8988T (cell line): Measurements from ENCODE around the gene PLA1A.

Experiments
- DNase-seq: peaks from one replicate; pipeline ENCODE4 v3.0.0; 2011

The PLA1A gene

GRCh38 chr3:119639494-119640350 is 42.0 kb downstream of the PLA1A start:
- no peak for DNase-seq

GRCh38 chr3:119641416-119641815 is 43.7 kb downstream of the PLA1A start:
- no peak for DNase-seq

DNA sequence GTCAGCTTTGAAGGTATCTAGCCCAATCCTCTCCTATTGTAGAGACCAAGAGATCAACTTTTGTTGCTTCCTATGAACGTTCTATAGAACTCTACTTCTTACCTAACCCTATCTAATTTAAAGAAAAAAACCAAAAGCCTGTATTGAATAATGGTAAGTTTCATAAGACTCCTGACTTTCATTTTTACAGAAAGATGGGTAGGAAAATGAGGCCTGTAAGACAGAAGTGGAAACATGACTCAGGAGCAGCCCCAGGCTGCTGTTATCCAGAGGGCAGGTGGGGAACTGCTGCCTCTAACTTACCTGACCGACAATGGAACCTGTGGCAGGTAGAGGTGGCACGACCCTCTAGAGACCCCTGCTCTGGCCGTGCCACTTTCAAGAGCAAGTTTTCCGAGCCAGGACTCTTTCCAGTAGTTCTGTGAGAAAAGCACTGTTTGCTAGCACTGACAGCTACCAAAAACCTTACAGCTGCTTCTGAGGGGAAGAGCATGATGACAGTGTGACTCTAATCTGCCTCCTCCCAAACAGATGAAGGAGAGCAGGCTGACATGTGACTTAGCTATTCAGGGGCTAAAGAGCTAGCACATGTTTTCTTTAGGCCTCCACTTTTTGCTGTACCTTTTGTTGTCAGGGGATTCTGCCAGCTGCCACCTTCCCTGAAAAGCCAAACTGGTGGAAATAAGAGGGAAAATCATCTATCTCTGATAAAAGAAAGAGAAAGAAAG is 45.2 kb downstream of the PLA1A start:
- DNase-seq, result no peak

- no peak for DNase-seq
Measured at GRCh38 chr3:119643528-119643927, 45.8 kb downstream of the PLA1A start.

- no peak for DNase-seq
Measured at GRCh38 chr3:119644481-119644880, 46.8 kb downstream of the PLA1A start.

- no peak for DNase-seq
Measured at GRCh38 chr3:119645813-119646212, 48.1 kb downstream of the PLA1A start.

- DNase-seq, result no peak
Measured at GRCh38 chr3:119647171-119647570, 49.5 kb downstream of the PLA1A start.

DNA sequence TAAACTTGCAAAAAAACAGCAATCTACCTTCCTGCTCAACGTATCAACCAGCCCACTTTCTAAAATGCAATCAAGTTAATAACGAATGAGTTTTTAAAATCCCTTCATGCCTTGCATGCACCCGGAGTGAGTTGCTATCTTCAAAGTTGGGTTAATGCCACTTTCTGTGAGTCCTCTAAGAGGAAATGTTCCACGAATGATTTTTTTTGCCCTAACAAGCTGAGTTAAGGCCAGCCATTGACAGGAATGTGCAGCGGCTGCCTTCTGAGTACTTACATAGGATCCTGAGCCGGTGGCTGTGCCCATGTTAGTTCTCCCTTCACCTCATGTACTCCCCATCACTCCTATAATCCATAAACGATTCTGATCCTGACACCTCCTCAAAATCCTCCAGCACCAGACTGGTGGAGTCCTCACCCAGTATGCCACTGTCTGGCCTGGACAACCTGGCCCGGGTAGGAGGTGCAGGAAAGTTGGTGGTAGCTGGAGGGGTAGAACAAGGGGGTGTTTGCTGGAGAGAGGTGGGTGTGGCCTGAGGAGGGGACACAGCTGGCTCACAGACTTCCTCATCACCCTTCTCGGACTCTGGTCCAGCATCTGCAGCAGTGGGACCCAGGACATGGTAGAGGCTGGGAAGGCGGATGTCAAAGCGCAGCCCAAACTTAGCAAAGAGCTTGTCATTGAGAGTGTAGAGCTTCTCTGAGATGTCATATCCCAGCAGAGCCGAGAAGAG is 50.3 kb downstream of the PLA1A start:
- DNase-seq, result no peak

DNA sequence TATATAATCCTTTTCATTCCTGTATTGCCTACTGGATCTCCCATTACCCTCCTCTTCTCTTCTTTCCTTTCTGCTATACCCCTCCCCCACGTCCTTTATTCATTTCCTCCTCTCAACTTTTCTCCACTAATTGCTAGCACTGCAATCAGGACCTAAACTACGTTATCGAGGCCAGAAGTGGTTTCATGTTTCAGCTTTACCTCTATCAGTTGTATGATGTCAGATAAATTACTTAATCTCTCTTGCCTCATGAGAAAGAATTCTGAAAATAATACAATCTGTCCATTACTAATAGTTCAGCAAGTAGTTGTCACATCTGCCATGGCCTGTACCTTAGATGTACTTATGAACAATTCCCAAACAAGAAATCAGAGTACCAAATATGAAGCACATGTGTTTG is 52.1 kb downstream of the PLA1A start:
- DNase-seq, result no peak

DNA sequence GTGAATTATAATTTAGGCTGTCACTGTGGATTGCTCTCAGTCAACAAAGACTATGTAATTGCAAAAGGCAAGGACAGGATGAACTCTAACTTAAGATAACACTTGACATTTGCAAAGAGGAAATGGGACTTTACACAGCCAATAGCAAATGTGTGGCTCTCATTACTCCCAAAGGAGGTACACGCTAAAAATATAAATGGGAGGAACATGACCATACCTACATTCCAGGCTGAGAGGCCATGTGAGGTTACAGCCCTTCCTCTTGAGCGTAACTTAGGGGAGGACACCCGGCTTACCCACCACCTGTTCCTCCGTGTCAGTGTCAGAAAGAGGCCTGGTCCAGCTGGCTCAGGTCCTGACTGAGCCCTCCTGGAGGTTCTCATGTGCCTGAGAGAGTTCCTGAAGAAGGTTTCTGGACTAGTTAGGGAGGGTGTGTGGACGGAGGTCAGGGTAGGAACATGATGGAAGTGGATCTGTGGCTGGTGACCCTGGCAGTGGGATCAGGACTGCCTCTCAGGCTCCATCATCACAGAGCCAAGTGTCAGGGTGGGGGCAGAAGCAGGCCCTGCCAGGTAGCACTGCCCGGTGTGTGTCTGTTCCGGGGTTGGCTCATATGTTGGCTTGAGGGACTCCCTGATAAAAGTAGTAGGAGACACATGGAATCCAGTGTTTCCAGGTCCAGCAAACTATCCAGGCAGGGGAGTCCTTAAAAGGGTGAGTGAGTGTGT is 54.8 kb downstream of the PLA1A start:
- no peak for DNase-seq

GRCh38 chr3:119653876-119654275 is 56.2 kb downstream of the PLA1A start:
- DNase-seq, result no peak

DNA sequence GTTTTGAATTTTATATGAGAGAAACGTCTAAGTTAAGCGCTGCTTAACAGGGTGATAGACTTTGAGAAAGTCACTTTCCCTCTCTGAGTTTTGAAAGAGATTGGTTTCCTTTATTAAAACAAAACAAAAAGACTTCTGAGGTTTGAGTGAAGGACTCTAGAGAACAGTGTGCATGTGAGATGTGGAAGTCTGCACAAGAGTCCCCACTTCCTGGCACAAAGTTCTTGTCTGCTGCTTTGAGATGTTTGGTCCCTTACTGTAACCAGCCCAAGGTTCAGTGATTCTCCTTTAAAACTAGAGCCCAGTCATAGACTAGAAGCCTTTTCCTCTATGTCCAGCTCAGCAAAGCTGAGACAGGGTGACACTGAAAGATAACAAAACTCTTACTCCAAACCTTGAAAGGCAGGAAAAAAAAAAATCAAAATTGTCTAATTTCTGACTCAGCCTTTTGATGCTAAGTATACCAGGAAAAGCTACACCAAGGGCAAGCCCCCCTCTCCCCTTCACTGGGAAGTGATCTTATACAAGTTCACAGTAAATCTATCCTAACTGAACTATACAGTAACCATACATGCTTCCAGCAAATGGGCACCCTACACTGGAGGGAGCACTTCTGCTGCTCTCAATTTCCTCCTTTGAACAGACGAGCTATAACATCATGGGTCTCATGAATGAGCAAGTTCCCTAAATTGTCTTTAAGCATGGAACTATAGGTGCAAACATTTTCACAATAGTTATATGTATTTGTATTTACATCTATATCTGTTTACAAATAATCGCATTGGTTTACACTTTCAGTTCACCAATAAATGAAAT is 60.4 kb downstream of the PLA1A start:
- DNase-seq, result no peak

DNA sequence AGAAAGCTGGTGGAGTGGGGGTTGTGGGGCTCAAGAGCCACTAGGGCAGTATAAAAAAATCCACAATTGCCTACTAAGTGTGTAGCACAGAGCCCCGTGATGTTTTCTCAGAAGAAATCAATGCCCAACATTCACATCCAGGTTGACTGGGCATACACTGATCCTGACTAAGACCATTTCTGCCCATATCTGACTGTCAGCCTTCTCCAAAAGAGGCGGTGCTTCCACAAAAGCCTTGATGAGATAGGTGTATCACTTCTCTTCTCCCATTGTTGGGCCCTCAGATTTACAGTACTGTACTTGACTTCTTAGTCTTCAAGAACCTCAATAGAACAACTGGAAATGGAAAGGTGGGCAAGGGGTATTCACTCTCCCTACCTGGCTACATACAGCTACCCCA is 61.3 kb downstream of the PLA1A start:
- DNase-seq, result no peak

- no peak for DNase-seq
Measured at GRCh38 chr3:119659606-119660291, 62.1 kb downstream of the PLA1A start.

DNA sequence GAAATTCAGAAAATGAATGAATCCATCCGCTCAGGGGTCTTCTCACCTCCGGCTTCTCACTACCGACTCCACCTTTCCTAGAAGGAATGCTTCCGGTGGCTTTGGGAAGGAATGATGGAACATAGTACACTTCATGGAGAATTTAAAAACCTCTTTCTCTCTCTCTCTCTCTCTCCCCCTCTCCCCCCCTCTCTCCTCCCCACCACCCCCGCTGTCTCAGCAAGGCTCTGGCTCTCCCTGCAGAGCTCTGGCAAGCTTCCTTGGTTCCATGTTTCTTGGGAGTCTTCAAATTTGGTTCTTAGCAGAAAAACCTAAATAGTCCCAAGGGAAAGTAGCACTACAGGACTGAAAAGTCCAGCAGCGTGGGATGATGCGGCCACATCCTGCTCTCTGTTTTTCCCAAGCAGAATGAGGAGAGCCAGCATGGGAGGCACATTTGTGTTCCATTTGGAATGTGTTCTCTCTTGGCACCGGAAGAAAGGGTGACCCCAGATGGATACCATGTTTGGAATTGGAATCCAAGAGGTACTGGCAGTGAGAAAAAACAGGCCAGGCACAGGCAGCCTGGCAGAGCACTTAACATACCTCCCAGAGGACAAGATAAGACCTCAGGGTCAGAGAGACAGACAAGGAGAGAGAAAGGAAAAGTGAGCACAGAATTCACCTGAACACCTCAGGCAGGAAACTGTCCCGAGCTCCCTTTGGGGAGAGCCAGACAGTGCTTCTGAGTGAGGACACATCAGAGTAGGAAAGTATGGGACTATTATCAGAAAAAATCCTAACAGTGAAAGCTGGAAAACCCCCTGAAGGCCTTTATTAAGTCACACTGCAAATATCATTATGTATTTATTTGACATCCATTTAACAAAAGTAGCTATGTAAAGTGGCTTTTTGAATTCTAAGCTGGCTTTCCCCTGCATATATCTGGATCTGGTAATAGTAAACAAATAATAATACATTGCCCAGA is 63.1 kb downstream of the PLA1A start, which contains the start of gene POPDC2:
POPDC2 (minus strand) TSS at position 116 of the 967 bp plus-strand sequence. CDS start 166 bp downstream, outside the sequence.
- no peak for DNase-seq

DNA sequence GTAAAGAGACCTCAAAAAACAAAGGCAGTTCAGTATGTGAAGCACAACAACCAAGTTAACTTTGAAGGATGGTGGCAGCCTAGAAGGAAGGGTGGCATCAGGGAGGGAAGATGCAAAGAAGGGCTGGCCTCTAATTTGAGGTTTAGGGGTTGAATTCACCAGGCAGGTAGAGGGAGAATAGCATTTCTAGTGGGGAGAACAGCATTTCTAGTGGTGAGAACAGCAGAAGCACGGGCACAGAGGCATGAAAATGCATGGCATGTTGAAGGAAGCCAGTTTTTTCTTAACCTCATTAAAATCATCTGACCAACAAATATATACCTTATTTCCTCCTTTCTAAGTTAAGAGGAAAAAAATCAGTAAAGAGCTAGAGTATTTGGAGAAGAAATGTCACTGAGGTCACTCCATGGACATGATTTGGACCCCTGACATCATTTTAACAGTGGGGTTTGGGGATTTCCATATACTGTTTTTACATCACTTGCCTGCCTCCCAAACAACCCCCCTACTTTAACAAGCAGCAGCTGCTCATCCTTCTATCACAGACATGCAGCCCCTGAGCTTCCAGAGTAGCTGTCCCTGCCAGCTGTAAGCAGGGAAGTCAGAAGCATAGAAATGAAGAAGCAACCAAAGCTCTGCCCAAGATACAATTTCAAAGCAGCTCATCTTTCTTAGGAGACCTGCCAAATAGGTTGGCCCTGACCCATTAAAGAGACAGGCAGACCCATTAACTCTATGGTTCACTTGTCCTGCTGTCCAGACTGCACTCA is 65.1 kb downstream of the PLA1A start:
- DNase-seq, result no peak

DNA sequence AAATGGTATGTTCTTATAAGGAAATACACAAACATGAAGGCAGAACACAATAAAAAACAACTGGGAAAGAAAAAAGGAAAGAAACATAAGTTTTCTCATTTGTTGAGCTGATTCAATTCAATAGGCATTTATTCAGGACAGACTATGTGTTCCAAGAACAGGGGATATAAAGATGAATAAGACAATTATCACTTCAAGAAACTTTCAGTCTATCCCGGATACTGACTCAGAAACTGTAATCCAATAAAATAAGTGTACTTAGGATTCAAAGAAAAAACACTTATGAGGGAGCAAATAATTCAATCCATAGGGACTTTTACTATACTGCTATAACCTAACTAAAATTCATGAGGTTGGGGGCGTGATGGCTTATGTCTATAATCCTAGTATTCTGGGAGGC is 66.2 kb downstream of the PLA1A start:
- no peak for DNase-seq

DNA sequence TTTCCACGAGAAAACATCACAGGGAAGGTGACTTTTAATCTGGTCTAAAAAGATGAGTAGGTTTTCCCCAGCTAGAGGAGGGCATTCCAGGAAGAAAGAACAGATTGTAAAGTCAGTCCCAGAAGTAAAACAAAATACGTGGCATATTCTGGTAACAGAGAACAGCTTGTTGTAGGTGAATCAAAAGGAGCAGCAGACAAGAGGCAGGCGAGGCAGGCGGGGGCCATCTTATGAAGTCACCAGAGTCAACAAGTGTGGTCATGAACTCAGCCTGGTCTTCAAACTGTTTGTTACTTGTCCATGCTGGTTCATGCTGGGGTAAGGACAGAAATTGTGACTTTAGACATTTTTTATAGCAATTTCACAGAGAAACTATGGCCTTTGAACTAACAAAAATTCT is 66.7 kb downstream of the PLA1A start:
- no peak for DNase-seq

DNA sequence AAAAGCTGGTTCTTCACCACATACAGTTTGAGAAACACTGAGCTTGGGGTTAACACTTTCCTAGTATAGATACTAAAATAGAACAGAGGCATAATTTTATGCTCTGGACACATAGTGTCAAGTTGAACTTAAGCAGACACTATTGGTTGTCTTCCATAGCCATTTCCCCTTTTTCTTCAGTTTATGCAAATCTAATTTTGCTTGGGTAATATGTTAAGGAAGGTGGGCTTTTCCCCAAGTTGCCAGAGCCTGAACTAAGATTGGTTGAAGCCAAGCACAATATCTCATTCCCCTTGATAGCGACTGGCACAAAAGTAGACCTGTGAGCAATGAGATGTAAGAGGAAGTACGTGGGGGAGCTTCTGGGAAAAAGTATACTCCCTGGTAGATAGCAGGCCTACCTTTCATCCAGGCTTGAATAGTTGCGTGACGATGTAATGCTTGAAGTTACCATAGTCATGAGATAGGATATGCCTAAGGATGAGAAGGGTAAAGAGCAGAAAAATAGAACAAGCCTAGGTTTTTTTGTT is 67.2 kb downstream of the PLA1A start:
- DNase-seq, result no peak
